Nephron progenitor cell (in vitro differentiated cells): Measurements from ENCODE around the gene WEE2.
A peak's percentile ranks its signal among the peaks of the same experiment; 100 is the strongest.

Source experiments
- DNase-seq: peaks from one replicate; pipeline ENCODE4 v3.0.0; 2021
- H3K27ac Mint-ChIP-seq: 2 replicates; pipeline ENCODE4 v1.8.0; 2021; ENCODE audit warnings: mild to moderate bottlenecking, moderate library complexity, mixed read lengths
- H3K27me3 Mint-ChIP-seq: 2 replicates; pipeline ENCODE4 v1.8.0; 2021; ENCODE audit warnings: mild to moderate bottlenecking, low read depth, mixed read lengths; ENCODE audit not compliant: poor library complexity
- H3K36me3 Mint-ChIP-seq: 2 replicates; pipeline ENCODE4 v1.8.0; 2021; ENCODE audit warnings: low read depth, mixed read lengths
- H3K4me1 Mint-ChIP-seq: 2 replicates; pipeline ENCODE4 v1.8.0; 2021; ENCODE audit warnings: mixed read lengths
- H3K4me3 Mint-ChIP-seq: 2 replicates; pipeline ENCODE4 v1.8.0; 2021; ENCODE audit warnings: mild to moderate bottlenecking, moderate library complexity, mixed read lengths
- H3K9me3 Mint-ChIP-seq: 2 replicates; pipeline ENCODE4 v1.8.0; 2021; ENCODE audit warnings: mild to moderate bottlenecking, moderate library complexity, mixed read lengths
- CTCF ChIP-seq: fragments of 200-600 bp; sonication (generic); IDR thresholded peaks from 2 replicates; pipeline ENCODE4 v1.5.0; 2021; ENCODE audit warnings: antibody characterized with exemption

The WEE2 gene

GRCh38 chr7:141674171-141674671 is 33.9 kb upstream of the WEE2 start:
- peaks cover 46% of the 10 kb centered on the region for H3K36me3 Mint-ChIP-seq
- H3K4me3 Mint-ChIP-seq, result no peak overlapping the region
- peaks cover 11% of the 10 kb centered on the region for H3K4me1 Mint-ChIP-seq
- H3K27ac Mint-ChIP-seq, result peak overlapping the region; percentile 95
- no peaks in the 10 kb centered on the region for H3K27me3 Mint-ChIP-seq
- peaks cover 8% of the 10 kb centered on the region for H3K9me3 Mint-ChIP-seq
- TF ChIP-seq CTCF, result no peak
- DNase-seq, result no peak

DNA sequence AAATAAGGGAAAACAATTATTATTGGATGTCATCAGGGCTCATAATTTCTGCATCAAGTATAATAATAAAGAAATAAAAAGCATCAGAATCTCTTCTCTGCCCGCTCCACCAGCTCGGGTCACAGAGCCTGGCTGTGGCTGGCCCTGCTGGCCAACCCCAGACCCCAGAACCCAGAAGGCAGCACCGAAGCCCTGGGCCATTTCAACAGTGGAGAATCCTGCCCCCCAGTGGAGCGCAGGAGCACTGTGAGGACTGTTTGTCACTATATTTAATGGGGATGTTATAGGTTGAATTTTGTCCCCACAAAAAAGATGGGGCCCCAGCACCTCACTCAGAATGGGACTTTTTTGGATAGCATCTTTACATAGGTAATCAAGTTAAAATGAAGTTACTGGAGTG is 33.5 kb upstream of the WEE2 start:
- H3K36me3 Mint-ChIP-seq, result peaks cover 46% of the 10 kb centered on the region
- no peaks in the 10 kb centered on the region for H3K27me3 Mint-ChIP-seq
- no peak overlapping the region for H3K4me3 Mint-ChIP-seq
- H3K4me1 Mint-ChIP-seq, result peaks cover 11% of the 10 kb centered on the region
- peak overlapping the region; percentile 95 for H3K27ac Mint-ChIP-seq
- TF ChIP-seq CTCF, result peak; percentile 25
- peaks cover 8% of the 10 kb centered on the region for H3K9me3 Mint-ChIP-seq
- DNase-seq, result peak; percentile 20

DNA sequence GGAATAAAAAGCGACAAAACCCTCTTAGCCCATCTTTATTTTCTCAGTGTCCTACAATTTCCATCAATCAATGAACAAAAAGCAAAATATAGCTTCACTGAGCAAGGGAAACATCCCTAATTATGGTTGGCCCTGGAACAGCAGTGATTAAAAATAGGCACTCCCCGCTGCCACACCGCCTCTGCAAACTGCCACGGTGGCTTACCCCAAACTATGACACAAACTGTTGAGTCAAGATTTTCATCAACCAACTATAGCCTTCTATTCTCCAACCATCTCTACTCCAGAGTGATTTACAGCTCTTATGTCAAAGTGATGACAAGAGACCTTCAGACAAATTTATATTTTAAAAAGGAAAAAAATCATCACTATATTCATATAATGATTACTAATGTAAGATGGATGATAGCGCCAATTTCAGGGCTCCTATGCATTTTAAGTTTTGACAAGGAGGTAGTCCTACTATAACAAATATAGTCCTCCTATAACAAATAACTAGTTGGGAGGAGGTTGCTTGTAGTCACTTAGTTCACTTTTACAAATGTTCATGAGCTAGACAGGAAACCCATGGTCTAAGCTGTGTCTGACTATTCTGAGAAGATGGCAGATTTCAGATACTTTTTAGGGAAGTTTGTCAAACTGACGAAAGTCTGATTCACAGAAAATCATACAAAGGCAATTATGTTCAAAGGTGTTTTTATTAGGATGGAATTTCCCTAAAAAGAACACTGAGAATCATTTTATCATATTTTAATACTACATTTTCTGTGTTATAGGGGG is 32.5 kb upstream of the WEE2 start:
- DNase-seq, result no peak
- Mint-ChIP-seq H3K27ac (peak overlapping the region; percentile 30), H3K9me3 (peaks cover 8% of the 10 kb centered on the region), H3K36me3 (peaks cover 40% of the 10 kb centered on the region), H3K27me3 (no peaks in the 10 kb centered on the region), H3K4me3 (no peak overlapping the region), H3K4me1 (peaks cover 11% of the 10 kb centered on the region)
- no peak for TF ChIP-seq CTCF

- Mint-ChIP-seq H3K27ac (no peak overlapping the region), H3K27me3 (no peaks in the 10 kb centered on the region), H3K4me1 (peaks cover 11% of the 10 kb centered on the region), H3K9me3 (peaks cover 5% of the 10 kb centered on the region), H3K36me3 (peaks cover 42% of the 10 kb centered on the region), H3K4me3 (no peak overlapping the region)
- DNase-seq, result no peak
- TF ChIP-seq CTCF, result no peak
Measured at GRCh38 chr7:141676618-141677017, 31.5 kb upstream of the WEE2 start.

GRCh38 chr7:141679014-141679413 is 29.1 kb upstream of the WEE2 start:
- H3K4me3 Mint-ChIP-seq, result no peak overlapping the region
- no peaks in the 10 kb centered on the region for H3K27me3 Mint-ChIP-seq
- peaks cover 9% of the 10 kb centered on the region for H3K4me1 Mint-ChIP-seq
- no peak overlapping the region for H3K27ac Mint-ChIP-seq
- no peaks in the 10 kb centered on the region for H3K9me3 Mint-ChIP-seq
- TF ChIP-seq CTCF, result no peak
- H3K36me3 Mint-ChIP-seq, result peaks cover 38% of the 10 kb centered on the region
- no peak for DNase-seq
